GM18858 (cell line): ENCODE results near the gene CYP4Z1.
"Not testable (repeated sequence)": the region's sequence is repeated elsewhere in the genome, so short reads cannot be mapped to it uniquely, and the experiment has no call there.

Source experiments
- ATAC-seq: cut with Tn5 transposase; IDR thresholded peaks from one replicate; pipeline ENCODE4 v1.9.1; 2021; ENCODE audit not compliant: unreplicated experiment

The CYP4Z1 gene

DNA sequence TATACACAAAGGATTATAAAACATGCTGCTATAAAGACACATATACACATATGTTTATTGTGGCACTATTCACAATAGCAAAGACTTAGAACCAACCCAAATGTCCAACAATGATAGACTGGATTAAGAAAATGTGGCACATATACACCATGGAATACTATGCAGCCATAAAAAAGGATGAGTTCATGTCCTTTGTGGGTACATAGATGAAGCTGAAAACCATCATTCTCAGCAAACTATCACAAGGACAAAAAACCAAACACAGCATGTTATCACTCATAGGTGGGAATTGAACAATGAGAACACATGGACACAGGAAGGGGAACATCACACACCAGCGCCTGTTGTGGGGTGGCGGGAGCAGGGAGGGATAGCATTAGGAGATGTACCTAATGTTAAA, 60.0 kb downstream of the CYP4Z1 start:
- not testable (repeated sequence) for ATAC-seq

DNA sequence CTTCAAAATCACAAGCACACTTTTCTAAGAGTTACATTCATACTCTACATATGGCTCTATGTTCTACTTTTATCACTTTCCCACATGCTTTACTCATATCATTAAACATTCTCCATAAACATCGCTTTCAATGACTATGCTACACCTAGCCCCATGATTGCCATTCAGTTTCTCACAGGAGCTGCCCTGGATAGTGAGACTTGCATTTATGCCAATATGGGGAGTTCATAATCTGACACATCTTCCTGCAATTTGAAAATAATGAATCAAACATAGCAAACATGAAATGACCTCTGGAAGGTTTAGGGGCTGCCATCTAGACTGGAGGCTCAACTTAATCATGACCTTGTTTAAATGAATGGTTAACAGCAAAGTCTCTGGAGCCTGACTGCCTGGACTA, 61.2 kb downstream of the CYP4Z1 start:
- ATAC-seq = no peak

- ATAC-seq = not testable (repeated sequence)
Measured at GRCh38 chr1:47128854-47129253, 61.8 kb downstream of the CYP4Z1 start.

- ATAC-seq = not testable (repeated sequence)
Measured at GRCh38 chr1:47129489-47130230, 62.6 kb downstream of the CYP4Z1 start.

GRCh38 chr1:47132665-47133064, 65.6 kb downstream of the CYP4Z1 start:
- ATAC-seq = not testable (repeated sequence)

DNA sequence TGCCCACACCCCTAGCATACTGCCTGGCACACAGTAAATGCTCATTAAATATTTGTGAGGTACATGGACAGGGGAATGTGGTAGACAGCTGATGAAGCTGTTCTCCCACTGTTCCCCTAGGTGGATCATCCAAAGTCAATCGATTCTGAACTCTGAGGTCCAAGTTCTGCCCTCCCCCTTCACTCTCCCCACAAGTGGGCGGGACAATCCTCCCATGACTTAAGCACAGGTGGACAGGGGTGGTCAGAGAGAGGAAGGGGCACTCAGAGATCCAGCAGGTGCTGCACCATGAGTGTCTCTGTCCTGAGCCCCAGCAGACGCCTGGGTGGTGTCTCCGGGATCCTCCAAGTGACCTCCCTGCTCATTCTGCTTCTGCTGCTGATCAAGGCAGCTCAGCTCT, 70.2 kb downstream of the CYP4Z1 start, which contains the start of gene CYP4A22:
Gene CYP4A22 (plus strand): TSS at position 244 of the 400 bp plus-strand sequence. CDS start 45 bp downstream, at position 289.
- no peak for ATAC-seq

DNA sequence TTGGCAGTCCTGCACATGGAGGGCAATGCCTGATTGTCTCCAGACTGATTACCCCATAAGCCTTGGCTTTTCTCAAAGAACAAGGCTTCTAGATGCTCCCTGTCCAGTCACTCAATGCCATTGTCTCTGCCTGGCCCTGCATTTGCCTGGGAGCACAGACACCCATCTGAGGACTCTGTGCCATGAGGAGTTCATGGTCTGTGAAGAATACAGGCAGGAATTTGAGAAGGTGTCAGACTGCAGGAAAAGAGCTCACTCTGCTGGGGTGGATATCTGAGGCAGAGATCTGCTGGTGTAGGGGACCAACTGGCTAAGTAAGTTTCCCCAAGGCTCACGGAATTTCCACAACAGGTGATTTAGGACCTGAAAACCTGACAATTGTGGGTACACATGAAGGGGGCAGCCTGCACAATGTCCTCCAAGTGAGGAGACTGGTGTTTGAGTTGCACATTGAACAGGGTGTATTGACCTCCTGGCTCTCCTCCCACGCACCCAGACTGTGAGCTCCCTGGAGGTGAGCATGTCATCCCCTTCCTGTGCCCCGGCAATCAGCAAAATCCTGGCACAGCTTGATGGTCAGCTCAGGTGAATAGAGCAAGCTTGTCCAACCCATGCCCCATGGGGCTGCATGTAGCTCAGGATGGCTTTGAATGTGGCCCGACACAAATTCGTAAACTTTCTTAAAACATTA, 71.0 kb downstream of the CYP4Z1 start:
- ATAC-seq = no peak

DNA sequence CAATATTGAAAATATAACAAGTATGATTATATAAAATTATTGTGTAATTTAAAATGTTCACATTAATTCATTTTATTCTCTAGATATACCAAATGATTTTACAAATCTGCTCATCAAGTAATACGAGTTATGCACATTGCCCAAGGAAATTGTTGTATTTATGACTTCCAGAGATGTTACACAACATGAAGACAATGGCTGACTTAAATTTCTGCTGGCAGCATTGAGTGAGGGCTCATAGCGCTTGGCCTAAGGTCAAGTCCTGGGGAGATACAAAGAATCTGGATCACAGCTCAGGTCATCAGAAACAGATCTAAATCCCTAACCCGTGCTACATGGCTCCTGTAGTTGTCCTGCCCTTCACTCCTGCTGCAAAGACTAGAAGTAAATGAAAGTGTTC, 73.3 kb downstream of the CYP4Z1 start:
- not testable (repeated sequence) for ATAC-seq

GRCh38 chr1:47143654-47144053, 76.6 kb downstream of the CYP4Z1 start:
- not testable (repeated sequence) for ATAC-seq

- ATAC-seq = not testable (repeated sequence)
Measured at GRCh38 chr1:47146495-47146894, 79.5 kb downstream of the CYP4Z1 start.

DNA sequence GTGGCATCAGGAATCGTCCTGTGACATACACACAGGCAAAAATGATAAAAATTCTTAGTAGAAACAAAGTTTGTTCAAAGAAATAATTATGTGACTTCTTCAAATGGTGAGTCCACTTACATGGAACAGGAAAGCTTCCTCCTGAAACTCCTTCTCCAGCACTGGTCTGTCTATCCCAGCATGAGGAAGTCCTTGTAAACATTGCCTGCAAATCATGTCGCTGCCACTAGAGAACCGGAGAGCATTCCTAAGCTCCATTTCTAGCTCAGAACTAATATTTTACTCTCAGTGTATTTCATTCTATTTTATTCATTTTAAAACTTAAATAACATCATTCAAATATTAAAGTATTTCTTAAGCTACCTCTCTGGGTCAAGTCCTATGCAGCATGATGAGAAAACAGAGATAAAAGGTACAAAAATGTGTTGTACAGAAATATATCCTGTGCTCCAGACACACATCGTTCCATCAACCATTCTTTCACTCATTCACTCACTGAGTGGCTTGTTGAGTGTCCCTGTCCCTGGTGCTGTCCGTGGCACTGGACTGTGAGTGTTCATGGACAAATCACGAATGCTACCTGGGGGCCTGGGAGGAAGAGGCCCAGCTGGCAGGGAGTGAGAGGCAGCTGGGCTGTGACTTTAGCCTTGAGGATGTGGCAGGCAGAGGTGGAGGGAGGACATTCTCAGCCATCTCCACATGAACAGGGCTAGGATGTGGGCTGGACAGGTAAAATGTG, 80.2 kb downstream of the CYP4Z1 start:
- no peak for ATAC-seq

DNA sequence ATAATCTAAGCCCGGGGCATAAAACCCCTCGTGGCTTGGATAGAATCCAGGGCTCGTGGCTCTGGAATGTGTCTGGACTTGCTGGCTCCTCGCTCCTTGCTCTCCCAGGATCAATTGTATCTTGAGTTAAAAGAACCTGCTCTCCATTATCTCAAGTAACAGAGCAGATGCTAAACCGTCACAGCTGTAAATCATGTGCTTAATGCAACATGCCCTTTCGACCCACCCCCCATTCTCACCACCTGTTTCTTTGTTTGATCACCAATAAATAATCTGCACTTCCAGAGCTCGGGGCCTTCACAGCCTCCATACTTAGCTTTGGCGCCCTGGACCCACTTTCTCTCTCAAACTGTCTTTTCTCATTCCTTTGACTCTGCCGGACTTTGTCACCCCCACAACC, 82.1 kb downstream of the CYP4Z1 start:
- not testable (repeated sequence) for ATAC-seq

- not testable (repeated sequence) for ATAC-seq
Measured at GRCh38 chr1:47156457-47156856, 89.4 kb downstream of the CYP4Z1 start.

GRCh38 chr1:47157957-47158356, 90.9 kb downstream of the CYP4Z1 start:
- ATAC-seq = not testable (repeated sequence)

DNA sequence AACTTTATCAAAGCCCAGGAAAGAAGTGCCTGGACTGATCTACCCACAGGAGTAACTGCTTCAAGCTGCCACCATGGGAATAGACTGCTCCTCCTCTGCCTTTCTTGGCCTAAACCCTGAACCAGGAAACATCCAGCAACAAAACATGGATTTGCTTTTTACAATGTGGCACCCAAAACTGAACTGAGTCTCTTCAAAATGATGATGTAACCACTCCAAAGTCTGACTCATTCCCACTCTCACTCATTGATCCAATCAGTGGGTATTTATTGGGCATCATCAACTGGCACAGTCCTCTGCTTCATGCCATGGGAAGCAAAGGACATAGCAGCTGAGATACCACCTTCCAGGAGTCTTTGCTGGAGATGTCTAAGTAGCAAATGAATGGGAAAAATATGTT, 93.7 kb downstream of the CYP4Z1 start:
- ATAC-seq = no peak

- no peak for ATAC-seq
Measured at GRCh38 chr1:47161298-47162040, 94.4 kb downstream of the CYP4Z1 start.

- ATAC-seq = no peak
Measured at GRCh38 chr1:47164552-47164951, 97.5 kb downstream of the CYP4Z1 start.
